Vagina (tissue), 2 donors: Measurements from ENCODE around the gene PPM1N. TPM values are rescaled to one million over a fixed set of nuclear protein-coding genes. Genes with fewer than 3 reads are reported as not detected.
A peak's percentile ranks its signal among the peaks of the same experiment; 100 is the strongest.

Experiments
- DNase-seq, 2 donors: peaks; one replicate each; pipeline ENCODE4 v3.0.0-alpha.2; 2017; ENCODE audit errors: extremely low spot score in 2 of 2
- H3K27ac ChIP-seq: fragments of 200-600 bp; sonication (generic); one replicate; pipeline ENCODE4 v1.5.1; 2019
- H3K27me3 ChIP-seq: fragments of 200-600 bp; sonication (generic); one replicate; pipeline ENCODE4 v1.5.1; 2019
- H3K36me3 ChIP-seq, 2 donors: fragments of 200-600 bp; sonication (generic); one replicate each; pipeline ENCODE4 v1.5.1; 2017 to 2019
- H3K4me1 ChIP-seq: fragments of 200-600 bp; sonication (generic); one replicate; pipeline ENCODE4 v1.5.1; 2019
- H3K4me3 ChIP-seq, 2 donors: fragments of 200-600 bp; sonication (generic); 1 replicate in 1 of 2; 2 replicates in 1 of 2; pipeline ENCODE4 v1.5.1; 2016 to 2019
- H3K9me3 ChIP-seq: fragments of 200-600 bp; sonication (generic); one replicate; pipeline ENCODE4 v1.5.1; 2019
- CTCF ChIP-seq, 3 experiments: fragments of 450-650 bp in 2 of 3; fragments of 200-600 bp in 1 of 3; sonication (generic) in 1 of 3; IDR thresholded peaks; one replicate each; pipeline ENCODE4 v1.5.1; 2017 to 2019; ENCODE audit warnings: antibody characterized with exemption in 3 of 3, mild to moderate bottlenecking in 2 of 3, moderate library complexity in 2 of 3
- POLR2A ChIP-seq, 2 donors: fragments of 450-650 bp; IDR thresholded peaks; one replicate each; pipeline ENCODE4 v1.6.1; 2017; ENCODE audit warnings: antibody characterized with exemption in 2 of 2, mild to moderate bottlenecking in 2 of 2, moderate library complexity in 2 of 2
- POLR2AphosphoS5 ChIP-seq, 2 donors: sonication (generic); formaldehyde crosslinking; IDR thresholded peaks; one replicate each; pipeline ENCODE4 v1.9.0; 2017; ENCODE audit warnings: antibody characterized with exemption in 2 of 2, mild to moderate bottlenecking in 2 of 2, low read depth in 1 of 2; ENCODE audit not compliant: insufficient read depth in 1 of 2
- intact Hi-C: fragments of 100-400 bp; cut with DNase I; formaldehyde crosslinking; loops from one replicate; pipeline ENCODE4 v1.15.1; 2023
- total RNA-seq: library from RNA; depleted of rRNA; stranded (reverse); fragments of >200 nt; gene quantifications from one replicate; pipeline ENCODE4 v1.2.3, GENCODE V29; 2016

Gene PPM1N
- total RNA-seq, 1 donor from 2014 or later = 3.9 TPM

DNA sequence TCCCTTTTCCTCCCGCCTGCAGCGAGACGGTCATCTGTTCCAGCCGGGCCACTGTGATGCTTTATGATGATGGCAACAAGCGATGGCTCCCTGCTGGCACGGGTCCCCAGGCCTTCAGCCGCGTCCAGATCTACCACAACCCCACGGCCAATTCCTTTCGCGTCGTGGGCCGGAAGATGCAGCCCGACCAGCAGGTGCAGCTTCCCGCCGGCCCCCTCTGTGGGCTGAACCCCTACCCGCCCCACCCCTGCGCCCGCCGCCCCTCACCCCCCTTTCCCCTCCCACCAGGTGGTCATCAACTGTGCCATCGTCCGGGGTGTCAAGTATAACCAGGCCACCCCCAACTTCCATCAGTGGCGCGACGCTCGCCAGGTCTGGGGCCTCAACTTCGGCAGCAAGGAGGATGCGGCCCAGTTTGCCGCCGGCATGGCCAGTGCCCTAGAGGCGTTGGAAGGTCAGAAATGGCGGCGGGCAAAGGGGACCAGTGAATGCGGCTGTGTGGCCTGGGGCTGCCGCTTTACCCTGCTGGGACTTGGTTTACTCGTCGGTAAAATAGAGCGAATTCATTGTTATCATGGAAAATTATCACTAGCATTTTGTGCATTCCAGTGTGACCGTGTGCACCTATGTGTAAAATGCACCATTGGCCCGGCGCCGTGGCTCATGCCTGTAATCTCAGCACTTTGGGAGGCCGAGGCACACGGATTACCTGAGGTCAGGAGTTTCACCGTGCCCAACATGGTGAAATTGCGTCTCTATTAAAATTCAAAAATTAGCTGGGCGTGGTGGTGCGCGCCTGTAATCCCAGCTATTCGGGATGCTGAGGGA, 19.6 kb downstream of the PPM1N start:
- Histone ChIP-seq H3K4me3 (no peak overlapping the region), H3K9me3 (no peaks in the 10 kb centered on the region), H3K27me3 (no peaks in the 10 kb centered on the region), H3K4me1 (peaks cover 36% of the 10 kb centered on the region), H3K27ac (no peak overlapping the region), H3K36me3 (peaks cover 0 to 37% of the 10 kb centered on the region in 2 donors)
- intact Hi-C loops = no loop called here
- DNase-seq = no peak
- TF ChIP-seq POLR2A (IDR thresholded peaks at IDR 0.05) = no peak
- TF ChIP-seq POLR2AphosphoS5 (IDR thresholded peaks at IDR 0.05; ENCODE audit: insufficient read depth in 1 of 2, low read depth in 1 of 2) = no peak

- Histone ChIP-seq H3K27ac (no peak overlapping the region), H3K27me3 (no peaks in the 10 kb centered on the region), H3K4me1 (peaks cover 30% of the 10 kb centered on the region), H3K4me3 (no peak overlapping the region), H3K36me3 (peaks cover 0 to 37% of the 10 kb centered on the region in 2 donors), H3K9me3 (no peaks in the 10 kb centered on the region)
- intact Hi-C loops = no loop called here
- no peak for DNase-seq
- TF ChIP-seq POLR2AphosphoS5 (IDR thresholded peaks at IDR 0.05; ENCODE audit: insufficient read depth in 1 of 2, low read depth in 1 of 2) (no peak), CTCF (IDR thresholded peaks at IDR 0.05) (no peak), POLR2A (IDR thresholded peaks at IDR 0.05) (no peak)
Measured at GRCh38 chr19:45518469-45518826, 20.2 kb downstream of the PPM1N start.

- no peaks in the 10 kb centered on the region for H3K9me3 ChIP-seq
- TF ChIP-seq CTCF (IDR thresholded peaks at IDR 0.05) = no peak
- TF ChIP-seq POLR2A (IDR thresholded peaks at IDR 0.05) = no peak
- TF ChIP-seq POLR2AphosphoS5 (IDR thresholded peaks at IDR 0.05; ENCODE audit: insufficient read depth in 1 of 2, low read depth in 1 of 2) = no peak
- no peak overlapping the region for H3K4me3 ChIP-seq
- no peaks in the 10 kb centered on the region for H3K27me3 ChIP-seq
- DNase-seq = no peak
- peaks cover 0 to 62% of the 10 kb centered on the region in 2 donors for H3K36me3 ChIP-seq
- intact Hi-C loops = no loop called here
- no peak overlapping the region for H3K27ac ChIP-seq
- H3K4me1 ChIP-seq = peaks cover 6% of the 10 kb centered on the region
Measured at GRCh38 chr19:45522010-45522941, 24.0 kb downstream of the PPM1N start.

DNA sequence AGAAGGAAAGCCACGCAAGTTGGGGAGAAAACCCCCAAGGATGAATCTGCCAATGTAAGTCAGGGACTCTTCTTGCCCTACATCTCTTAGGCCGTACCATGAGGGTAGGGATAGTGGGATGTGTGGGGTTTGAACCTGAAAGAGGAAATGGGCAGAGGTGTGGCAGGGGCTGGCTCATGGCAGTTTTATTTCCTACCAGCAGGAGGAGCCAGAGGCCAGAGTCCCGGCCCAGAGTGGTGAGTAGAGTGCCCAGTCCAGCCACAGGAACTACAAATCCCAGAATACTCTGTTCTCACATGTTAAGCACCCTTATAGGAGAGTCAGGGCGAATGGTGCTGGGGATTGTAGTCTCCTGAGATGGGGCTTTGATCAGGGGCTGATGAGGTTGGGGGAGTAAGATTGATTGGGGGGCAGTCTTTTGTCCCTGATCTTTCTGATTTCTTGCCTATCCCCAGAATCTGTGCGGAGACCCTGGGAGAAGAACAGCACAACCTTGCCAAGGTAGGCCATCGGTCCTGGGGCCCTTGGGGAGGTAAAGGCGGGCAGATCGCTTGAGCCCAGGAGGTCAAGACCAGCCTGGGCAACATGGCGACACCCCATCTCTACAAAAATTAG, 25.5 kb downstream of the PPM1N start:
- no peak overlapping the region for H3K27ac ChIP-seq
- intact Hi-C loops = loop anchor here (1.0 kb wide), 1 partner anchor 119 kb away; no protein-coding TSS in a partner anchor
- H3K9me3 ChIP-seq = no peaks in the 10 kb centered on the region
- no peak for DNase-seq
- peaks cover 0 to 50% of the 10 kb centered on the region in 2 donors for H3K36me3 ChIP-seq
- TF ChIP-seq POLR2A (IDR thresholded peaks at IDR 0.05) (no peak), CTCF (IDR thresholded peaks at IDR 0.05) (peak; percentile 87 to 98 (median 88)), POLR2AphosphoS5 (IDR thresholded peaks at IDR 0.05; ENCODE audit: insufficient read depth in 1 of 2, low read depth in 1 of 2) (peak in 1 of 2 donors; percentile 63)
- H3K4me3 ChIP-seq = no peak overlapping the region
- H3K27me3 ChIP-seq = no peaks in the 10 kb centered on the region
- H3K4me1 ChIP-seq = peaks cover 18% of the 10 kb centered on the region

GRCh38 chr19:45524575-45525129, 26.4 kb downstream of the PPM1N start:
- Histone ChIP-seq H3K36me3 (peaks cover 0 to 44% of the 10 kb centered on the region in 2 donors), H3K27ac (no peak overlapping the region)
- TF ChIP-seq POLR2A (IDR thresholded peaks at IDR 0.05) (no peak), POLR2AphosphoS5 (IDR thresholded peaks at IDR 0.05; ENCODE audit: insufficient read depth in 1 of 2, low read depth in 1 of 2) (no peak), CTCF (IDR thresholded peaks at IDR 0.05) (no peak)

More at GRCh38 chr19:45524575-45525129, 26.4 kb downstream of the PPM1N start:
- intact Hi-C loops = loop anchor here (1.0 kb wide), 1 partner anchor 118 kb away; no protein-coding TSS in a partner anchor
- Histone ChIP-seq H3K4me3 (no peak overlapping the region), H3K4me1 (peaks cover 27% of the 10 kb centered on the region), H3K27me3 (no peaks in the 10 kb centered on the region), H3K9me3 (no peaks in the 10 kb centered on the region)
- no peak for DNase-seq
